GM19043 (cell line): ENCODE results near the gene ZNF280D.

Source experiments
- ATAC-seq: cut with Tn5 transposase; IDR thresholded peaks from one replicate; pipeline ENCODE4 v1.9.1; 2021; ENCODE audit warnings: low read depth; ENCODE audit not compliant: unreplicated experiment

The ZNF280D gene

DNA sequence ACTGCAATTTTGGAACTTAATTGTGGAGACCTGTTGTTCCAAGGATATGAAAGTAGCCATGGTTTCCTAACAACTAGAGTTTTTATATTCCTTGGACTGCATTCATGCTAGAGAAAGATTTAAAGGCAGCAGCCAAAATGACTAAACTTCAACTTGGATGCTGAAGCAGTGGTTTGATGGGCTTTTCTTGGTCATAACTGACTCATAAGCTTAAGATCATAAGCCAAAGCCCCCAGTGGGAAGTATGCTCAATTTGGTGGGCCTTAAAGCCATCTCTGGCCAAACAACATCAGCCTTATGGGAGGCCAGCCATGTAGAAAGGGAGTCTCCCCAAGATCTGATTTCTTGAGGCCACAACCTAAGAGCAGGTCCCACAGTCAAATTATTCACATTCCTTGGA is 80.2 kb downstream of the ZNF280D start:
- ATAC-seq: no peak

DNA sequence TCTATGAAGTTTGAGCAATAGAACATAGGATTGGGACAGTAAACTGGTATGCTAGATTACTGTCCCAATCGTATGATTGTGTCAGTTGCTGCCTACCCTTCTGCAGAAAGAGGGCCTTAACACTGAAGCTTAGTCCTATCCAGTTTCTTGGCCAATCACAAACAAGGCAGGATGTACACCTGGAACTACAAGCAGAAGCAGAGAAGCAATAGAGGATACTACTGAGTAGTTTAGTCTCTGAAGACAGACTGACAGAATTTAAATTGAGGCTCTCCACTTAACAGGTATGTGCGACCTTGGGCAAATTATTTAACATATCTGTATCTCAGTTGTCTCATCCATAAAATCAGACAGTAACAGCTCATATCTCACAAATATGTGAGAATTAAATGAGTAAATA is 85.0 kb downstream of the ZNF280D start:
- ATAC-seq: no peak

DNA sequence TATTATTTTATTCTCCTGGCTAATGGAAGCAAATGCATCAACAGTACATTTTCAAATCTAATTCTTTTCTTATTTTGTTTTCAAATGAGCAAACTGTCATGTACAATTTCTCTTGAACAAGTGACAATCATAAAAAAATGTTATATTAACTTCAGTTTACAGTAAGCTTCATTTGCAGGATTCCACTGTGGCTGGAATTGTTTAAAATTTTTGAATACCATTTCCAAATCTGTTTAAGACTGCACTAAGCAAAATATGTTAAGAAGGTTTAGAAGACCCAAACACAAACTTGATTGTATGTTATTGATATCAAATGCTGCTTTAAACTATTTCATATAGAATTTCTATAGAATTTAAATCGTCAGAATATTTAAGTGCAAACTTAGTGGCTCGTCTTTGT is 92.8 kb downstream of the ZNF280D start:
- no peak for ATAC-seq

DNA sequence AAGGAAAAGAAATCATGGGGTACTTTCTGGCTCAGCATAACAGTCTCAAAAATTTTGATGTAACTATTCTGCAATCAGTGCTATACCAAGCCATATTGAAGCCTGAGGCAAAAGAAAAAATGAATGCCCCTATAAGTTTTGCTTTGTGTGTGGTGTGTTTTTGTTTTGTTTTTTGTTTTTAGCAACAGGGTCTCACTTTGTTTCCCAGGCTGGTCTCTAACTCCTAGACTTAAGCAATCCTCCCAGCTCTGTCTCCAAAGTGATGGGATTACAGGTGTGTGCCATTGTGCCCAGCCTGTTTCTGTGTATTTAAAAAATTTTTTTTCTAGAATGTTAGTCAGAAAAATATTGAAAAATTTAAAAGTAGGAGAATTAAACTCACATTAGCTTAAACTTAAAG is 93.2 kb downstream of the ZNF280D start:
- ATAC-seq: no peak

DNA sequence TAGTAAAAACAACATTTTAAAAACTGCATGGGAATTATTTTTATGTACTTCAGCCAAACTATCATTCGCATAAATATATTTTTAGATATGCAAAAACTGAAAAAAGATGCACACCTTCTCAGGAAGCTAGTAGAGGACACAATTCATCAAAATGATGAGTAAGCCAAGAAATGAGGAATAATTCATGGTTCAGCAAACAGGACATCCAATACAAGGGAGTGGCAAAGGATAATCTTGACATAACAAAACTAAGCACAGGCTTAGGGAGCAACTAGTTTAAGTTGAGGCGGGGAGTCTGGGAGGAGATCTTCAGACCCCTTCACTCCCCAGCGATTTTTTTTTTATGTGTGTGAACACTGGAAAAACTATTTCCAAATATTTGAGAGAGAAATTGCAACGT is 93.7 kb downstream of the ZNF280D start:
- ATAC-seq: no peak

DNA sequence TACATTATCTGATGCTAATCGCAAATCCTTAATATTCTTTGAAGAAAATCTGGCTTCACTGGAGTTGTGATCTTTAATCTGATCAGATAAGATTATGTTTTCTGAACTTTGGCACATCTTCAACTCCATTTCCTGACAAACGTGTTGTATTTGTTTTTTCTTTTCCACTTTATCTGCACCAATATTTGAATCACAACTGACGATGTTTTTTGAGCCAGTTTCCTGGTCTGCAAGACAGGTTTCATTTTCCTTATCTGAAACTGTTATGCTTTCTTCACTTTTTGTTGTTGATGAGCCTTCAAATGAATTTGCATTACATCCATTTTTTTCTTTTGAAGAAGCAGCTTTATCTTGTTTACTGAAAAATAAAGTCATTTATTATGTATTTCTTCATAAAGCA is 101.5 kb downstream of the ZNF280D start:
- no peak for ATAC-seq

DNA sequence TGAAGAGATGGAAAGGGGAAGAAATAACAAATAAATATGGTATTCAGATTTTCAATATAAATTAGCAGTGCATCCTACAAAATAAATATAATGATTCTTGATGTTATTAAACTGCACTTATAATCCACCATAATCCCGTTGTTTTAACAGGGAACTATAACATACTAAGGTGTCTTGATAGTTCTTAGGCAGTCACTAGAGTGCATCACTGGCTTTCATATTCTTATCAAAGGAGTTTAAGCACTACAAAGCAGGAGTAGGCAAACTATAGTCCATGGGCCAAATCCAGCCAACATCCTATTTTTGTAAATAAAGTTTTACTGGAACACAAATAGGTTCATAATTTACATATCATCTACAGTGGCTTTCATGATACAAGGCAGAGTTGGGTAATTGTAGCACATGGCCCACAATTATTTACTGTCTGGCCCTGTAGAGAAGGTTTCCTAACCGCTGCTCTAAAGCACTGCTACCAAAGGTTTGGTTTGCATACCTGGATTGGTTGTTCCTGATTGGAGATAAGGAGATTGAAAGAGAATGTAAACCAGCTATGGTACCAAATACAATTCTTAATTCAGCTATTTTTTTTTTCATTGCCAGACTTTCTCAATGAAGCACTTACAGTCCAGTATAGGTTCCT is 104.3 kb downstream of the ZNF280D start:
- no peak for ATAC-seq

DNA sequence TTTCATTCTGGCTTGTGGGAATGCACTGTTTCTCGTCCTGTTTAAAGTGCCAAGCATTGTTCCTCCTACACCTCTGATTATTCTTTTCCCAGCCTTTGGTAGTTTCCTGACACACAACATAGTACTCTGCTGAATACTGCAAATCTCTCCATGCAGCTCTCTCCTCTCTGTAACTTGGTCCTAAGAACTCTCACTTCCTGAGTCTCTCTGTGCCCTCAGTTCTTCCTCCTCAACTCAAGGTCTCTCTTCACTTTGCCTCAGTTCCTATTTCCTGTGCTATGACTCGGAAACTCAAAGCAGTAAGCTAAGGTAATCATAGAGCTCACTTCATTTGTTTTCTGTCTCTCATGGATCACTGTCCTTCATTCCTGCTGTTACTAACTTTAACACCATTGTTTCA is 113.4 kb downstream of the ZNF280D start:
- no peak for ATAC-seq

DNA sequence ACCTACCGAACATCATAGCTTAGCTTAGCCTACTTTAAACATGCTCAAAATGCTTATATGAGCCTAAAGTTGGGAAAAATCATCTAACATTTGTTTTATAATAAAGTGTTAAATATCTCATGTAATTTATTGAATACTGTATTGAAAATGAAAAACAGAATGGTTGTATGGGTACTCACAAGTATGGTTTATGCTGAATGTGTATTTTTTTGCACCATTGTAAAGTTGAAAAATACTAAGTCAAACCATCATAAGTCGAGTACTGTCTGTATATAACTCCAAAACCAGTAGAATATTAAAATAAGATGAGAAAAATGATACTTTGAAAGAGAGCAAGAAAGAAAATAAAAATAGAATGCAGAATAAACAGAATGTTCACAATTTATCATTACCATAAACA is 115.7 kb downstream of the ZNF280D start:
- ATAC-seq: no peak

DNA sequence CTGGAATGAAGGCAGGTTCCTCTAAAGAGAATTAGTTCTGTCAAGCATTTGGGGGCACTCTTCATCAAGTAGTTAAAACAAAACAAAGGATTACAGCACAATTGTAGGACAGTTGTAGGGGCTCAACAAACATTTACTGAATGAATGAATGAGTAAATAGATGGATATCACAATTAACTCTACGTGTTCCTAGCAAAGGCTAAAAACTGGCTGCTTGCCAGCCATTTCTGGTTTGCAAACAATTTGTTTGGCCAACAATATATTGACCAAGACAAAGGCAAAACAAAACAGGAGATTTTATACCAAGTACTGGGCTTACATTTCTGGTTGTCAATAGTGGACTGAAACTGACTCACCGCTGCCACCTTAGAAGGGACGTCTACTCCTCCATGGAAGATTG is 116.8 kb downstream of the ZNF280D start:
- ATAC-seq: no peak

DNA sequence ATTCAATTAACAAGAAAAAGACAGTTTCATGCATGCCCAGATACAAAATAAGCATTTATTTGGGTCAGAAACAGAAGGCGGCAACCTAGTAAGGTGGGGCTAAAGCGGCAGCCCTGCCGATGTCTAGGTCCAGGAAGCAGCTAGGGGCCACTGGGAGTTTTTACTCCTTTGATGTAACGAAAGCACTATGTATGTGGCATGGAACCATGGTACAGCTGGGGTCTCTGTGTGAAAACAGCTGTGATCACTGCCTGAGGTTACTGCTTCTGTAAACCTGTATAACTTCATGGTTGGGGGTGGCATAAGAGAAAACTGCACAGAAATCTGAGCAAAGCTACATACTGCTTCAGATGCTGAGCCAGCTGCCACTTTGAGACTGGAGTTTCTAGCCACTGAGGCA is 119.5 kb downstream of the ZNF280D start:
- ATAC-seq: no peak

DNA sequence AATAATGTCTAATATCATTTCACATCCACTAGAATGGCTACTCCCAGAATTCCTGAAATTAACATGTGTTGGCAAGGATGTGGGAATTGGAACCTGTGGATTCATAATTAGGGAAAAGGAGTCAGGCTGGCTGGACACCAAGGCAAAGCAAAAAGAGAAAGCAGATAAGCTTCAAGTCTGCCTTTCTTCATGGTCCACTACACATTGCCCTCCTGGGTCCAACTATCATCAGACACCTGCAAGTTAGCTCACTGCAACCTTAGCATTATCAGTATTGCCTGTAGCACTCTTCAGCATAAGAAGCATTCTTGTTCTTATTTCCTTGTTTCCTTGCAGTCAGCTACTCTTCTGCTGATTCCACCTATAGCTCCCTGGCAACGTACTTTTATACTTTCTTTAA is 124.3 kb downstream of the ZNF280D start:
- ATAC-seq: peak; percentile 50

DNA sequence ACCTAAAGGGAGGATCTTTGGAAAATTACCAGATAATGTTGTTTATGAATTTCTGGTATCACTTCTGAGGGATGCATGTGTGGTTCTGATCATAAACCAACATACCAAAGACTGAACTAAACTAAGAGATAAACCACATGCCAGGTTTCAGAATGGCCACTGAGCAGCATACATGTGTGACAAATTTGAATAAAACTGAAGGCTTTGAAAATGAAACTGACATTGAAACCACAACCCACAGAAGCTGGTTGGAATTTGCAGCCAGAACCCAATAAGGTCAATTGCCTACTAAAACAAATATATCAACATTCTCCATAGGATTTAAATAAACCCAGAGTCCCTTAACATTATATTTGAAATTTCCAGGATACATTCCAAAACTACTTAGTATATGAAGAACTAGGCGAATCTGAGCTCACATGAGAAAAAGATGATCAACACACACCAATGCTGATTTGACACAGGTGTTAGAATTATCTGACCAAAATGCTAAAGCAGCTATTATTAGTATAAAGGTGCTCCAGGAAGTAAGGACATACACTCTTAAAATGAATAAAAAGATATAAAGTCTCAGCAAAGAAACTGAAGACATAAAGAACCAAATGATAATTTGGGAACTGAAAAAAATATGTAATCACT is 125.0 kb downstream of the ZNF280D start:
- ATAC-seq: peak; percentile 96

DNA sequence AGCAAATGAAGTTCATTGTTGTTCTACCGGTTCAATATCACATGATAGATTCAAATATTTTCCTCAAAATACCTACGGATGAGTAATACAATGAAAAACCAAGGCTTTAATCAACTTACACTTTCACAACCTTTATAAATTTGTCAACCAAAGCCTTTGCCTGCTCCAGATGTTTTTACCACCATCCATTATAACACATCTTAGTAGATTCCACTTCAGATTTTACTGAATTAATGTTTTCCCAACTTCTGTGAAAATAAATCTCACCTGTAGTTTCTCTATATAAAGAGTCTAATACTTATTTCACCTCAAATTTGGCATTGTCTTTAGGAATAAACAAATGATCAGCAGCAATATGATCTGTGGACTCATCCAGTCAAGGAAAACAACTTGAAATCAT is 131.1 kb downstream of the ZNF280D start:
- no peak for ATAC-seq

DNA sequence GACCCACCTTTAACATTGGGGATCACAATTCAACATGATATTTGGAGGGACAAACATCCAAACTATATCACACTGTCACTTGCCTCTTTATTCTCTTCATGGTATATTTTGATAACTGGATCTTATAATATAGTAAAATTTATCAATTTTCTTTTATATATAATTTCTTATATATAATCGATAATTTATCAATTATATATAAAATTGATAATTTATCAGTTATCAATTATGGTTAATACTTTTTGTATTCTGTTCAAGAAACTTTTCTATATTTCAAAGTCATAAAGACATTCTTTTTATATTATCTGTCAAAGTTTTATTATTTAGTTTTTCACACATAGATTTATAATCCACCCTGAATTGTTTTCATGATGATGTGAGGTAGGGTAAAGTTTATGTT is 132.9 kb downstream of the ZNF280D start:
- ATAC-seq: no peak

DNA sequence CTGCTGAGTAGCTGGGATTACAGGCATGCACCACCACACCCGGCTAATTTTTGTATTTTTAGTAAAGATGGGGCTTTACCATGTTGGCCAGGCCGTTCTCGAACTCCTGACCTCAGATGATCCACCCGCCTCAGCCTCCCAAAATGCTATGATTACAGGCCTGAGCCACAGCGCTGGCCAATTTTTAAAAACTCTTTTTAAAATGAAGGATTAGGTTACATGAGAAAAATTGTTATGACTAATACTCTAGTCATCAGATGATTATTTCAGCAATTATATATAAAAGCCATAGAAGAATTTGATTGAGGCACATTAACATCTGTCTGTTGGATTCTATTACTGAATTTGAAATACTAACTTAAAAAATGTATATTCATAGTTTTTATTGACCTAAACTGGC is 134.3 kb downstream of the ZNF280D start:
- no peak for ATAC-seq

DNA sequence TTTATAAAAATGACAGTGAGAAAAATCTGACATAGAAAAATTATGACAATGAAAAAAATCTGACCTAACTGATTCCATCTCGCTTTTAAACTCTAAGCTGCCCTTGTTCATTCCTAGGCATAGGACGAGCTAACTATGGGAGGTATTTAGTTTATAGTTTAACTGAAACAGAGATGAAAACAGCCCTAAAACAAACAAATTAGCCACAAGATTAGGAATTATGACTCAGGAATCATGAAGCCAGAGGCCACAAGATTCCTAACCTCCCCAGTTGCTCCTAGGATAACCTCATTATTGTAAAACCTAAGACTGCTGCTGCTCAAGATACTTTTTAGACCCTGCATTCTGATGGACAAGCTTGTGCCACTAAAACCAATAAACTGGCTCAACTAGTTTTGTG is 145.6 kb downstream of the ZNF280D start:
- no peak for ATAC-seq

DNA sequence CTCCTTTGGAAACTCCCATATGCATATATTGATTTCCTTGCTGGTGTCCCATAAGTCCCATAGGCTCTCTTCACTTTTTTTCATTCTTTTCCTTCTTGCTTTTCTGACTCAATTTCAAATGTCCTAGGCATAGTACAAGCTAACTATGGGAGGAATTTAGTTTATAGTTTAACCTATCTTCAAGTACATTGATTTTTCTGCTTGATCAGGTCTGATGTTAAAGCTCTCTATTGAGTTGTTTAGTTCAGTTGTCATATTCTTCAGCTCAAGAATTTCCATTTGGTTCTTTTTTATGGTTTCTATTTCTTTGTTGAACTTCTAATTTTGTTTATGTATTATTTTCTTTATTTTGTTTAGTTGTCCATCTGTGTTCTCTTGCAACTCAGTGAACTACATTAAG is 147.1 kb downstream of the ZNF280D start:
- ATAC-seq: no peak

DNA sequence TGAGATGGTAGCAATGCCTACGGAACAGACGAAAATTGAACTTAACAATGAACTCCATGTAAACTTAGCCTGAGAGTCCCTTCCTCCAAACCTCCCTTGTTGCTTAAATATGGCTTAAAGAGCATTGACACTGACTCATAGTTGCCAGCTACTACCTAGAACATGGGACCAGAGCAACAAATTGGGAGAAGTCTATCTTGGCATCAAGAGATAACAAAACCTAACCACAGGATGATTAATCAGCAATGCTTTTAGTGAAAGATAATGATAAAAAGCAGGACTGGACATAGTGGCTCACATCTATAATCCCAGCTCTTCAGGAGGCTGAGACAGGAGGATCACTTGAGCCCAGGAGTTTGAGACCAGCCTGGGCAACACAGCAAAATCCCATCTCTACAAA is 150.5 kb downstream of the ZNF280D start:
- no peak for ATAC-seq
